Neuronal stem cell (in vitro differentiated cells): ENCODE data around the gene TFEB.

Experiments used
- DNase-seq: peaks from one replicate; pipeline ENCODE4 v3.0.0-alpha.2; 2013; ENCODE audit warnings: low spot score
- H2AFZ ChIP-seq: one replicate; pipeline ENCODE4 v1.6.1; 2013; ENCODE audit warnings: mild to moderate bottlenecking, low read length, inconsistent platforms
- H2AK5ac ChIP-seq: 2 replicates; pipeline ENCODE4 v1.6.1; 2013; ENCODE audit warnings: low read depth, mild to moderate bottlenecking, inconsistent platforms, low read length, moderate library complexity, mixed read lengths
- H2BK120ac ChIP-seq: 2 replicates; pipeline ENCODE4 v1.6.1; 2013; ENCODE audit warnings: low read depth, mild to moderate bottlenecking, inconsistent platforms, low read length, moderate library complexity, mixed read lengths
- H2BK12ac ChIP-seq: one replicate; pipeline ENCODE4 v1.6.1; 2013; ENCODE audit warnings: low read length, inconsistent platforms
- H2BK15ac ChIP-seq: 2 replicates; pipeline ENCODE4 v1.6.1; 2013; ENCODE audit warnings: mild to moderate bottlenecking, low read length, inconsistent platforms, mixed read lengths
- H2BK5ac ChIP-seq: one replicate; pipeline ENCODE4 v1.6.1; 2013; ENCODE audit warnings: inconsistent platforms, mild to moderate bottlenecking, low read length, moderate library complexity
- H3K14ac ChIP-seq: one replicate; pipeline ENCODE4 v1.6.1; 2013; ENCODE audit warnings: low read length, inconsistent platforms
- H3K18ac ChIP-seq: 2 replicates; pipeline ENCODE4 v1.6.1; 2013; ENCODE audit warnings: low read length, inconsistent platforms
- H3K23ac ChIP-seq: 2 replicates; pipeline ENCODE4 v1.6.1; 2013; ENCODE audit warnings: low read depth, mild to moderate bottlenecking, mixed read lengths, low read length, inconsistent platforms; ENCODE audit not compliant: poor library complexity
- H3K27ac ChIP-seq: replicated peaks from 3 replicates; pipeline ENCODE4 v1.5.1; 2013; ENCODE audit warnings: low read length, inconsistent platforms
- H3K27me3 ChIP-seq, 3 experiments: 2 replicates each; pipeline ENCODE4 v1.6.1; 2013; ENCODE audit warnings: low read length in 3 of 3, mild to moderate bottlenecking in 2 of 3, inconsistent platforms in 1 of 3, low read depth in 1 of 3, mixed read lengths in 1 of 3, moderate library complexity in 1 of 3; ENCODE audit not compliant: control insufficient read depth in 3 of 3, insufficient read depth in 3 of 3
- H3K36me3 ChIP-seq, 2 donors: replicated peaks in 1 of 2; 2 replicates each; pipeline ENCODE4 v1.6.1; 2013; ENCODE audit warnings: low read length in 2 of 2; ENCODE audit not compliant: control insufficient read depth in 2 of 2, insufficient read depth in 2 of 2
- H3K4ac ChIP-seq: 2 replicates; pipeline ENCODE4 v1.6.1; 2013; ENCODE audit warnings: inconsistent platforms, mild to moderate bottlenecking, low read length, moderate library complexity
- H3K4me1 ChIP-seq, 2 donors: 1 replicate in 1 of 2; 2 replicates in 1 of 2; pipeline ENCODE4 v1.6.1; 2013; ENCODE audit warnings: low read length in 2 of 2, low read depth in 1 of 2; ENCODE audit not compliant: control insufficient read depth in 2 of 2, insufficient read depth in 1 of 2
- H3K4me2 ChIP-seq: one replicate; pipeline ENCODE4 v1.6.1; 2013; ENCODE audit warnings: mild to moderate bottlenecking, low read length, inconsistent platforms; ENCODE audit not compliant: insufficient read depth, poor library complexity, severe bottlenecking
- H3K4me3 ChIP-seq, 2 donors: 2 replicates each; pipeline ENCODE4 v1.5.1; 2013; ENCODE audit warnings: low read length in 2 of 2, mild to moderate bottlenecking in 2 of 2, inconsistent platforms in 1 of 2, moderate library complexity in 1 of 2
- H3K79me1 ChIP-seq: one replicate; pipeline ENCODE4 v1.6.1; 2013; ENCODE audit warnings: low read depth, mild to moderate bottlenecking, inconsistent platforms, low read length, moderate library complexity
- H3K9ac ChIP-seq: one replicate; pipeline ENCODE4 v1.6.1; 2013; ENCODE audit warnings: mild to moderate bottlenecking, low read depth, low read length, inconsistent platforms; ENCODE audit not compliant: poor library complexity
- H3K9me3 ChIP-seq, 2 donors: replicated peaks in 1 of 2; 2 replicates each; pipeline versions ENCODE3 to v1.6.1; 2013; ENCODE audit warnings: low read length in 2 of 2, mild to moderate bottlenecking in 2 of 2, inconsistent platforms in 1 of 2, low read depth in 1 of 2, mixed read lengths in 1 of 2, moderate library complexity in 1 of 2; ENCODE audit not compliant: control insufficient read depth in 2 of 2, insufficient read depth in 1 of 2
- H4K8ac ChIP-seq: one replicate; pipeline ENCODE4 v1.6.1; 2013; ENCODE audit warnings: low read depth, mild to moderate bottlenecking, inconsistent platforms, low read length, moderate library complexity
- H4K91ac ChIP-seq: one replicate; pipeline ENCODE4 v1.6.1; 2013; ENCODE audit warnings: low read length, low read depth, mild to moderate bottlenecking, inconsistent platforms; ENCODE audit not compliant: poor library complexity
- WGBS, 2 donors: extraction: QIAGEN DNeasy Blood & Tissue Kit; methylation state at CpG; one replicate each; pipeline ENCODE4 v1.1.7; 2013; ENCODE audit warnings: missing lambda C conversion rate in 2 of 2, mixed read lengths in 1 of 2; ENCODE audit not compliant: insufficient read length in 2 of 2, insufficient replicate concordance in 1 of 2; ENCODE audit errors: extremely low coverage in 2 of 2; 5-methylcytosine and 5-hydroxymethylcytosine counted together

The TFEB gene

DNA sequence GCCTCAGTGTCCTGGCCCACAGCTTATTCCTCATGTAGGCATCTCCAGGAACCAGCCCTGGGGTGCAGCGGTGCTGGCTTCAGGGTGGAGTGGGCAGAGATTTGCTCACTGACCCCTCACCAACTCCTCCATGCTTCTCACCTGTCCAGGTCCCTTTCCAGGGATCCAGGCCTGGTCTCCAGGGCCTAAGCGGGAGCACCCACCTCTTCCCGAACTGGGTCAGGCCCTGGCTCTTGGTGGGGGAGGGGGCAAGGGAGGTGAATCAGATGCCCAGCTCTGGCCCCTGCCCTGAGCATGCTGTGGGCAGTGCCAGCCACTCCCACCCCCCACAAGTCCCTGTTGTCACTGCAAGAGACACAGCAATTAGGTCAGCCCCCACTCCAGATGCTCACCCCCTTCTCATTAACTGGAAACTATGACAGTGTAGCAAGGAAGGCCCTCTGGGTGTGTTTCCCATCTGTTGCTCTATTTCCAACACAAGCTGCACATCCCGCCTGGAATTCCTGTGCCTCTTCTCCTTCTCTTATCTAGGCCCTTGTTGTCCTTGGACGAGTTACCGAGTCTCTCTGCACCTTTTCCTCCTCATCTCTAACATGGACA, 60.1 kb downstream of the TFEB start:
- Histone ChIP-seq H4K8ac (no peak overlapping the region), H3K14ac (no peak overlapping the region), H3K4me1 (peaks cover 11 to 14% of the 10 kb centered on the region in 2 donors), H4K91ac (no peak overlapping the region), H3K23ac (no peak overlapping the region), H3K79me1 (no peaks in the 10 kb centered on the region), H3K27me3 (peaks cover 0 to 36% (median 5%) of the 10 kb centered on the region in 3 experiments), H3K27ac (no peak overlapping the region), H3K36me3 (no peaks in the 10 kb centered on the region), H3K4me3 (no peak overlapping the region), H3K9ac (no peak overlapping the region), H2BK12ac (no peak overlapping the region), H3K4ac (no peak overlapping the region), H3K18ac (peak overlapping the region; percentile 16), H2BK5ac (no peak overlapping the region), H3K9me3 (no peaks in the 10 kb centered on the region), H3K4me2 (no peak overlapping the region), H2AK5ac (no peak overlapping the region), H2BK15ac (no peak overlapping the region), H2AFZ (no peak overlapping the region), H2BK120ac (no peak overlapping the region)
- no peak for DNase-seq
- no CpG with 5 or more reads among the region's 6 CpGs for WGBS, 2 donors

DNA sequence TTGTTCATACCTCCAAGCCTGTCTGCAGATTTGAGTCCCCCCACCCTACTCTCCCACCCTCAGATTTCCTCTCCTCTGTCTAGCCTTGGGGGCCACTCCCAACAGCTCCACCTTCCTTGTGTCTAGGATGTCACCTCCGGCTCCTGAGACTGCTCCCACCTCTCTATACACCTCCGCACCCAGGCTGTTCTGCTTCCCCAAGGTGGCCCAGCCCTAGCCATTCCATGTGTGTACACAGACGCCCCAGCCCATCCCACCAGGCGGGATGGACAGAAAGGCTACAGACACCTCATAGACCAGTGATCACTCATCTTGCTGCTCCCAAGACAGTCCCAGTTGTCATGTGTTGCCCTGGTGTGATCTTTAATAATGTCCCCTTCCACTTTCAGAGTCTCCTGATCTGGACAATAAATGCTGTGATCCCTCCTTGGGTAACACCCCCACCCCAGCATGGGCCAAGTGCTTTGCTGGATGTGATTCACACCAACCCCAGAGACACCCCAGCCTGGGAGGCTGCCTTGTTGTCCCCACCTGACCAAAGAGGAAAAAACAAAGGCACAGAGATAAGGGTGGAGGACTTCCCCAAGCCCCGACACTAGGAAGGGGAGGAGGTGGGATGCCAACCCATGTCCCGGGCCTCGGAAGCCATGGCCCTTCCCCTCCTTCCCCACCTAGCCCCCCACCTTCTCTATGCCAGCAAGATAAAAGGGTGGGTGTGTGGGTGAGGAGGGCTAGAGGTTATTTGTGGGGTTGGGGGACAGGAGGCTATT, 61.0 kb downstream of the TFEB start:
- H2BK12ac ChIP-seq = no peak overlapping the region
- DNase-seq = no peak
- H3K27ac ChIP-seq = no peak overlapping the region
- no peaks in the 10 kb centered on the region for H3K9me3 ChIP-seq
- no CpG with 5 or more reads among the region's 7 CpGs for WGBS, 2 donors
- no peak overlapping the region for H2BK15ac ChIP-seq
- no peak overlapping the region for H3K4ac ChIP-seq
- no peak overlapping the region for H3K9ac ChIP-seq
- no peak overlapping the region for H3K23ac ChIP-seq
- H4K91ac ChIP-seq = no peak overlapping the region
- H3K79me1 ChIP-seq = no peaks in the 10 kb centered on the region
- peaks cover 0 to 36% (median 5%) of the 10 kb centered on the region in 3 experiments for H3K27me3 ChIP-seq
- H2AFZ ChIP-seq = no peak overlapping the region
- no peaks in the 10 kb centered on the region for H3K36me3 ChIP-seq
- no peak overlapping the region for H2BK120ac ChIP-seq
- H3K4me1 ChIP-seq = peaks cover 11 to 12% of the 10 kb centered on the region in 2 donors
- H4K8ac ChIP-seq = no peak overlapping the region
- no peak overlapping the region for H3K4me3 ChIP-seq
- no peak overlapping the region for H3K14ac ChIP-seq
- no peak overlapping the region for H3K18ac ChIP-seq
- H3K4me2 ChIP-seq = no peak overlapping the region
- H2AK5ac ChIP-seq = peak overlapping the region; percentile 12
- H2BK5ac ChIP-seq = no peak overlapping the region

DNA sequence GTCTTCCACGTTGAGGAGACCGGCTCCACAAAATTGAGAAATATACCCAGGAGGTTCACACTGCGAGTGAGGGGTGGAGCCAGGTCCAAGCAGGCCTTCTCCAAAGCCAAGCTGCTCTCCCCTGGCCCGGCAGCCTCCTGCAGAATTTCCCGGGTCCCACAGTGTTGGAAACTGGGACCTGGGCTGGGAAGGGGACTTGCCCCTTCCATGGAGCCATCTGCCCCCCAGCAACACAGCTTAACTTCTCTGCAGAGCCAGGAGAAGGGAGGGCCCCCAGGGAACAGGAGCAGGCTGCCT, 61.8 kb downstream of the TFEB start:
- Histone ChIP-seq H2BK12ac (no peak overlapping the region), H4K91ac (no peak overlapping the region), H3K4me3 (no peak overlapping the region), H3K79me1 (no peaks in the 10 kb centered on the region), H3K27ac (no peak overlapping the region), H3K4ac (no peak overlapping the region), H2BK120ac (no peak overlapping the region), H3K4me2 (no peak overlapping the region), H3K18ac (peak overlapping the region; percentile 61), H3K4me1 (peaks cover 9 to 12% of the 10 kb centered on the region in 2 donors), H3K9me3 (peaks cover 0 to 2% of the 10 kb centered on the region in 2 donors), H3K27me3 (peaks cover 0 to 33% (median 5%) of the 10 kb centered on the region in 3 experiments), H2AFZ (peak overlapping the region; percentile 1), H3K23ac (no peak overlapping the region), H2BK15ac (peak overlapping the region; percentile 19), H3K14ac (no peak overlapping the region), H2BK5ac (no peak overlapping the region), H4K8ac (no peak overlapping the region), H2AK5ac (peak overlapping the region; percentile 12), H3K36me3 (no peaks in the 10 kb centered on the region), H3K9ac (no peak overlapping the region)
- no CpG with 5 or more reads among the region's 5 CpGs for WGBS, 2 donors
- DNase-seq = no peak

DNA sequence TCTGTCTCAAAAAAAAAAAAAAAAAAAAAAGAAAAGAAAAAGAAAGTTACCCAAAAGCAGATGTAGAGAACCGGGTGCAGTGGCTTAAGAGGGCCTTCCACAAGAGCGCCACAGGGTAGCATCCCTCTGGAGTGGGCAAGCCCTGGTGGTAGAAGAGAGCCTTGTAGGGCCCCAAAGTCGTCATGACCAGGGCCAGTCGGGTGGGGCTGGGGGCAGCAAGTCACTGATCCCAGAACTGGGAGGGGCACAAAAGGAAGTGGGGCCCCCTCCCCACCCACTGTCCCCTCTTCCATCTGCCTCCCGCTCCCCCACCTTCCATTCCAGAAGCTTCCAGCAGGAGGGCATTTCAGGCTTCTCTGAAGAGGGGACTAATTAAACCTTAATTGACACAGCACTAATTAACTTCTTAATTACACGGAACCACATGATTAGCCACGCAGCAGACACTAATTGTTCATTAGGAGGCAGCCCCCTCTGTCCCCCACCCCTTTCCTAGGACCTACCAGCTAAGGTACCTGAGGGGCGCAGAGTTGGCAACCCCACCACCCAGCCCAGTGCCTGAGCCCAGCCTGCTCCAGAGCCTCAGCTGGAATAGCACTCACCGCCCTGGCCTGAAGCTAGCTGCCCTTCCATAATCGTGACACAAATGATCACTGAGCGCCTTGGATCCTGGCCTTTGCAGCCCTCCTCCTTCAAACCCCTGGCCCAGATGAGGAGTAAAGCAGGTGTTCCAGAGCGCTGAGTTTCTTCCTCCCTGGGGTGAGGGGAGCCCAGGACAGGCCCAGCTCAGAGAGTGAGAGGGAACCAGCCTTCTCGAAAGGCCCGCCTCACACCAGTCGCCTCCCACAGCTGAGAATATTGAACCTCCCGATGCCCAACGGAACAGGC, 62.3 kb downstream of the TFEB start:
- H2BK15ac ChIP-seq = peak overlapping the region; percentile 19
- H3K4me1 ChIP-seq = peaks cover 6 to 12% of the 10 kb centered on the region in 2 donors
- peaks cover 0 to 32% (median 5%) of the 10 kb centered on the region in 3 experiments for H3K27me3 ChIP-seq
- no peak overlapping the region for H2BK5ac ChIP-seq
- no peak overlapping the region for H3K14ac ChIP-seq
- no peaks in the 10 kb centered on the region for H3K79me1 ChIP-seq
- H4K8ac ChIP-seq = no peak overlapping the region
- H3K23ac ChIP-seq = peak overlapping the region; percentile 17
- H4K91ac ChIP-seq = no peak overlapping the region
- H3K9me3 ChIP-seq = peaks cover 0 to 2% of the 10 kb centered on the region in 2 donors
- H2BK120ac ChIP-seq = no peak overlapping the region
- no peak overlapping the region for H2BK12ac ChIP-seq
- H3K9ac ChIP-seq = no peak overlapping the region
- no peak for DNase-seq
- H3K4ac ChIP-seq = no peak overlapping the region
- no CpG with 5 or more reads among the region's 17 CpGs for WGBS, 2 donors
- H3K4me3 ChIP-seq = no peak overlapping the region
- H3K4me2 ChIP-seq = no peak overlapping the region
- no peaks in the 10 kb centered on the region for H3K36me3 ChIP-seq
- H2AK5ac ChIP-seq = no peak overlapping the region
- H3K27ac ChIP-seq = no peak overlapping the region
- peak overlapping the region; percentile 61 for H3K18ac ChIP-seq
- peak overlapping the region; percentile 1 for H2AFZ ChIP-seq
